Choroid plexus epithelial cell (primary cell): ENCODE measurements around the gene RXRA.

Source experiments
- DNase-seq: peaks from one replicate; pipeline ENCODE4 v3.0.0-alpha.2; 2010; ENCODE audit warnings: low read depth
- H3K4me3 ChIP-seq: 2 replicates; pipeline ENCODE4 v1.5.1; 2011; ENCODE audit warnings: low read depth, mild to moderate bottlenecking, control low read depth, low read length, moderate library complexity
- TF ChIP-seq, protein P1 (sequence below): conservative IDR thresholded peaks from 2 replicates; pipeline ENCODE4 v1.5.1; 2011; ENCODE audit warnings: low read depth, mild to moderate bottlenecking, control low read depth, inconsistent platforms, low read length, moderate library complexity

Gene RXRA

DNA sequence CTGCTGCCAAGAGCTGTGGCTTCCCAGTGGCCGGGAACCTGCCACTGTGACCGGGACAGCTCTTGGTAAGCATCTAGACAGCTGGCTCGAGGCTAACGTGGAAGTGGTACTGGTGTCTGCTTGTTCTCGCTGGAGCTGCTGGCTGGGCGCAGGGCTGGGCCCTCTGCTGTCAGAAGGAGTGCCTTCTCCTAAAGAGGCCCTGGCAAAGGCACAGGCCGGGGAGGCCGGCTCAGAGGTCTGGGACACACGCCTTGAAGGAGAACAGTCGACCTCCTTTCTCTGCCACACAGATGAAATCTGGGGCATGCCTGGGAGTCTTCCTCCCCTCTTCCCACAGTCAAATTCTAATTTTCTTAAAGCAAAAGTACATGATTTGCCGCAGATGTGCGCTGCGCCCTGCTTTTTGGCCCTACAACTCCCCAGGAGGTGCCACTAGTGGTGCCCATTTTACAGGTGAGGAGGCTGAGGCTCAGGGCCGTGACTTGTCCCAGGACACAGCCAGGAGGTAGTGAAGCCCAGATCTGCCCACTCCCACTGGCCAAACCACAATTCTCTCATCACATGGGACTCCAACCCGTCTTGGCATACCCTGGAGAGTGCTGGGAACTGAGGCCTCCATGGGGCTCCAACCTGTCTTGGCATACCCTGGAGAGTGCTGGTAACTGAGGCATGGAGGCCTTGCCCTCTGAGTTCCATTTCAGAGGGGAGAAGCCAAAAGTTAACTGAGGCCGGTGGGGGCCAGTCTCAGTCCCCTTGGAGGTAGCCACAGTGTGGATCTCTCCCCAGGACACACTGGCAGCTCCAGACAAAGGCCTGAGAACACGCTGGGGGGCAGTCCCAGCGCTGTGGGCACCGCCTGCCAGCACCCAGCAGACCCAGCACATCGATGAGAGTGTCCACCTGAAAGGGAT, 12.0 kb upstream of the RXRA start:
- no peak for DNase-seq
- TF ChIP-seq, protein P1, sequence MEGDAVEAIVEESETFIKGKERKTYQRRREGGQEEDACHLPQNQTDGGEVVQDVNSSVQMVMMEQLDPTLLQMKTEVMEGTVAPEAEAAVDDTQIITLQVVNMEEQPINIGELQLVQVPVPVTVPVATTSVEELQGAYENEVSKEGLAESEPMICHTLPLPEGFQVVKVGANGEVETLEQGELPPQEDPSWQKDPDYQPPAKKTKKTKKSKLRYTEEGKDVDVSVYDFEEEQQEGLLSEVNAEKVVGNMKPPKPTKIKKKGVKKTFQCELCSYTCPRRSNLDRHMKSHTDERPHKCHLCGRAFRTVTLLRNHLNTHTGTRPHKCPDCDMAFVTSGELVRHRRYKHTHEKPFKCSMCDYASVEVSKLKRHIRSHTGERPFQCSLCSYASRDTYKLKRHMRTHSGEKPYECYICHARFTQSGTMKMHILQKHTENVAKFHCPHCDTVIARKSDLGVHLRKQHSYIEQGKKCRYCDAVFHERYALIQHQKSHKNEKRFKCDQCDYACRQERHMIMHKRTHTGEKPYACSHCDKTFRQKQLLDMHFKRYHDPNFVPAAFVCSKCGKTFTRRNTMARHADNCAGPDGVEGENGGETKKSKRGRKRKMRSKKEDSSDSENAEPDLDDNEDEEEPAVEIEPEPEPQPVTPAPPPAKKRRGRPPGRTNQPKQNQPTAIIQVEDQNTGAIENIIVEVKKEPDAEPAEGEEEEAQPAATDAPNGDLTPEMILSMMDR, result no peak
- no peak overlapping the region for H3K4me3 ChIP-seq

- TF ChIP-seq, protein P1, result no peak
- DNase-seq, result no peak
- H3K4me3 ChIP-seq, result no peak overlapping the region
These were observed 11.1 kb upstream of the RXRA start for GRCh38 chr9:134314950-134315715.

DNA sequence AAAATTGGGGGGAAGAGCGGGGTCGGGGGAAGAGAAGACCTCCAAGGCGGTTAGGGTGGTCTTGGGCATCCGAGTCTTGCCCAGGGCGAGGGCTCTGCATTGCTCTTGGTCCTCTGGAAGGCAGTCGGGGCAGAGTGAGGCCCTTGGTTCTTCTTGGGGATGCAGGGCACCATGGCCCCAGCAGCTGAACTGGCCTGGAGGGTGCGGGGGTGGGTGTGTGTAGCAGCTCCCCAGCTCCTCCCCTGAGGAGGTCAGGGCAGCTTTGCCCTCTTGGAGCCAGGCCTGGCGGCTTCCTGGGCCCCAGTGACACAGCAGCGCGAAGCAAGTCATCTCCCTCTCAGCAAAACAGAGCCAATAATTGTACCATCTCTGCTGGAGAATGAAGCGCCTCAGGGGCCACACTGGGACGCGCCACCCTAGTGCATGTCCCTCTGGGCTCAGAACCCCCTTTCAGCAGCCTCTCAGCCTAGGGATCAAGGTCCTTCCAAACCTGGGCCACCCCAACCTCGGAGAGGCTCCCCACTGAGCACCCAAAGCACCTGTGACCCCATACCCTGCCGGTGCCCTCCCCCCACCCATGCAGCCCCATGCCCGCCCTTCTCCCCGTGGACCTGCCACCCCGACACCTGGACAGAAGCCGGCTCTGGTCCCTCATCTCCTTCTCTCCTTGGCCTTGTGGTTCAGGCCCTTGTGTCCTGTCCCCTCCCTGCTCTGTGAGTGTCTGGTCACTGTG, 10.4 kb upstream of the RXRA start:
- H3K4me3 ChIP-seq, result no peak overlapping the region
- TF ChIP-seq, protein P1, result no peak
- no peak for DNase-seq

- no peak for DNase-seq
- TF ChIP-seq, protein P1, result no peak
- no peak overlapping the region for H3K4me3 ChIP-seq
These were observed 9.7 kb upstream of the RXRA start for GRCh38 chr9:134316449-134317160.

DNA sequence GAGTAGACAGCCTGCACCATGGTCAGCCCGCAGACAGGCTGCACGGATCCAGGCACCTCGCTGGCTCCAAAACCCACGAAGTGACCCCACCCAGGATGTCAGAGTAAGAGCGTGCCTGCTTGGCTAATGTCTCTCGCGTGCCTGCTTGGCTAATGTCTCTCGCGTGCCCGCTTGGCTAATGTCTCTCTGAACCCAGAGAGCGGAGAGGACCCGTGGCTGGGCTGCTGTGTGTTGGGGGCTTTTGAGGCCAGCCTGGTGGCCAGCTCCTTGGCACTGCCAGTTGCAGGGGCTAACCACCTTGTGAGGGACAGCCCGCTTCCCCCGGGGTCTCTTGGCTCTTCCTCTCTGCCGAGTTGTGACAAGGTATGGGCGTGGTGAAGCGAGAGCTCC, 8.9 kb upstream of the RXRA start:
- TF ChIP-seq, protein P1, result no peak
- DNase-seq, result no peak
- no peak overlapping the region for H3K4me3 ChIP-seq

- H3K4me3 ChIP-seq, result no peak overlapping the region
- TF ChIP-seq, protein P1, result no peak
- no peak for DNase-seq
These were observed 8.4 kb upstream of the RXRA start for GRCh38 chr9:134317790-134318414.
